Peyer's patch (tissue), 4 donors: Measurements from ENCODE around the gene BIVM.

Source experiments
- POLR2A ChIP-seq, 2 donors: fragments of 450-650 bp; IDR thresholded peaks; one replicate each; pipeline ENCODE4 v1.5.1; 2017; ENCODE audit warnings: antibody characterized with exemption in 2 of 2, mild to moderate bottlenecking in 2 of 2, moderate library complexity in 2 of 2
- TF ChIP-seq, protein P1 (sequence below), 6 experiments: fragments of 450-650 bp in 4 of 6; fragments of 200-600 bp in 2 of 6; sonication (generic) in 1 of 6; IDR thresholded peaks; one replicate each; pipeline ENCODE4 v1.5.1; 2017 to 2019; ENCODE audit warnings: antibody characterized with exemption in 6 of 6, mild to moderate bottlenecking in 3 of 6, moderate library complexity in 1 of 6

DNA sequence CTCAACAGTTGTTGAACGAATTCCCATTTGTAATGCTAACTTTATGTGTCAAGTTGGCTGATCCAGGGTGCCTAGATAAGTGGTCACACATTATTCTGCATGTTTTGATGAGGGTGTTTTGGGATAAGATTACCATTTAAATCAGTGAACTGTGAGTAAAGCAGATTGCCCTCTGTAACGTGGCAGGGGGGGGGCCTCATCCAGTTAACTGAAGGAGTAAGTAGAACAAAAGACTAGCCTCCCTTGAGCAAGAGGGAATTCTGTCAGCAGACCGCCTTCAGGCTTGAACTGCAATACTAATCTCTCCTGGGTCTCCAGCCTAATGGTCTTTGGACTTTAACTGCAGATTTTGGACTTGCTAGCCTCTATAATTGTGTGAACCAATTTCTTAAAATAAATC, 21.2 kb upstream of the BIVM start:
- TF ChIP-seq, protein P1, sequence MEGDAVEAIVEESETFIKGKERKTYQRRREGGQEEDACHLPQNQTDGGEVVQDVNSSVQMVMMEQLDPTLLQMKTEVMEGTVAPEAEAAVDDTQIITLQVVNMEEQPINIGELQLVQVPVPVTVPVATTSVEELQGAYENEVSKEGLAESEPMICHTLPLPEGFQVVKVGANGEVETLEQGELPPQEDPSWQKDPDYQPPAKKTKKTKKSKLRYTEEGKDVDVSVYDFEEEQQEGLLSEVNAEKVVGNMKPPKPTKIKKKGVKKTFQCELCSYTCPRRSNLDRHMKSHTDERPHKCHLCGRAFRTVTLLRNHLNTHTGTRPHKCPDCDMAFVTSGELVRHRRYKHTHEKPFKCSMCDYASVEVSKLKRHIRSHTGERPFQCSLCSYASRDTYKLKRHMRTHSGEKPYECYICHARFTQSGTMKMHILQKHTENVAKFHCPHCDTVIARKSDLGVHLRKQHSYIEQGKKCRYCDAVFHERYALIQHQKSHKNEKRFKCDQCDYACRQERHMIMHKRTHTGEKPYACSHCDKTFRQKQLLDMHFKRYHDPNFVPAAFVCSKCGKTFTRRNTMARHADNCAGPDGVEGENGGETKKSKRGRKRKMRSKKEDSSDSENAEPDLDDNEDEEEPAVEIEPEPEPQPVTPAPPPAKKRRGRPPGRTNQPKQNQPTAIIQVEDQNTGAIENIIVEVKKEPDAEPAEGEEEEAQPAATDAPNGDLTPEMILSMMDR (IDR thresholded peaks at IDR 0.05): no peak
- TF ChIP-seq POLR2A (IDR thresholded peaks at IDR 0.05): no peak
